ENCODE data around the gene NOC2L.
"Not testable (repeated sequence)": the region's sequence is repeated elsewhere in the genome, so short reads cannot be mapped to it uniquely, and the experiment has no call there.

Gene NOC2L

GRCh38 chr1:958823-959730, at the start of gene NOC2L:
Gene NOC2L, minus strand, starts transcription at chr1:959256. Its CDS starts 16 bp downstream, at chr1:959240.
- peak; percentile 75 for DNase-seq

DNA sequence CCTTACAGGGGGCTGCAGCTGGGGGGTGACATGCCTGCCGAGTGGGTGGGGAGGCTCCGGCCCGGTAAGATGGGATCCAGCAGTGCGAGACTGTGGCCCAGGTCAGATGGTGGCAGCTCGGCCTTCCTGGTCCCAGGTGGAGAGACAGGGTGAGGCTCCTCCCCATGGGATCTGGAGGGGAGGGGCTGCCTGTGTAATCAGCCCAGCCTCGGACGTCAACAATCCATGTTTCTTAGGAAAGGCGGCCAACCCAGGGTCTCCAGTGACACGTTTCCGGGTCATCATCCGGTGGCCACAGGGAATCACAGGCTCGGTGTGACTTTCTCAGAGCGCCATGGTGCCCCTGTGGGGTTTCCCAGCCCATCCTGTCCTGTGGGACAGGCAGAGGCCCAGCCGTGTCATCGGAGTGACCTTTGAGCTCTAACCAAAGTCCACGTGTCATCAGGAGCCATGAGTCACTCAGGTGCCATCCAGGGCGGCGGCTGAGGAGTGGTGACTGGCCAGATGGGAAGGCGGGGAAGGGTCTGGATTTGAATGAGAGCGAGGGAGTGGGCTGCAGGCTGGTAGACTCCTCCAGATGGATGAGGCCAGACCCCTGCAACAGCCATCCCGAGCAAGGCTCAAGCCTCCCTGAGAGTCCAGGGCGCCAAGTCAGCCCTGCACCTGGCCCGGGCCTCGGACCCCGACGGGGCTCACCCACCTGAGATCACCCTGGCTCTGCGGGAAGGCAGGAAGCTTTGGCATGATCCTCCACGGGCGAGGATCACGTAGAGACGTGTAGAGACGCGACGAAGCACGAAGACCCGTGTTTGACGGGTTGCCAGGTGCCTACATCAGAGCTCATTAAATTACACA, 47.5 kb upstream of the NOC2L start:
- DNase-seq: no peak

DNA sequence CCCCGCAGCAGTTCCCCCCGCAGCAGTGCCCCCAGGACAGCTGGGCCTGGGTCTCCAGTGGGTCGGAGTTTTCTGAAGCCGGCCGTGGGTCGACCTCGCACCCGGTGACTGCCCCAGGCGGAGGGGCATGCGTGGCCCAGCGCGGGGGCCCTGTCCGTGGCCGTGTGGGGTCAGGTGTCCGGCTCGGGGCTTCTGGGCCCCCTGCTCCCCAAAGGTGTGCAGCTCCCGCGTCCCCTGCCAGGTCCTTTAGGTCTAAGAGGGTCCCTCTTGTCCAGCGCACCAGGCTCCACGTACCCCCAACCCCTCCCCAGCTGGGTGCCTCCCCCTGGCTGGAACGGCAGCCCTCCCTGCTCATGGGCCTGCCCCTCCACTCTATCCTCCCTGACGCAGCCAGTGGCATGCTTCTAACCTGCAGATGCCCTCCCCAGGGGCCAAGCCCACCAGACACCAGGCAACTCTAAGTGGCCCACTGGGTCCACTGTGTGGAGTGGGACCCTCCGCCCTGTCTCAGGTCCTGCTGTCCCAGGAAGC, 46.8 kb upstream of the NOC2L start:
- DNase-seq: no peak

DNA sequence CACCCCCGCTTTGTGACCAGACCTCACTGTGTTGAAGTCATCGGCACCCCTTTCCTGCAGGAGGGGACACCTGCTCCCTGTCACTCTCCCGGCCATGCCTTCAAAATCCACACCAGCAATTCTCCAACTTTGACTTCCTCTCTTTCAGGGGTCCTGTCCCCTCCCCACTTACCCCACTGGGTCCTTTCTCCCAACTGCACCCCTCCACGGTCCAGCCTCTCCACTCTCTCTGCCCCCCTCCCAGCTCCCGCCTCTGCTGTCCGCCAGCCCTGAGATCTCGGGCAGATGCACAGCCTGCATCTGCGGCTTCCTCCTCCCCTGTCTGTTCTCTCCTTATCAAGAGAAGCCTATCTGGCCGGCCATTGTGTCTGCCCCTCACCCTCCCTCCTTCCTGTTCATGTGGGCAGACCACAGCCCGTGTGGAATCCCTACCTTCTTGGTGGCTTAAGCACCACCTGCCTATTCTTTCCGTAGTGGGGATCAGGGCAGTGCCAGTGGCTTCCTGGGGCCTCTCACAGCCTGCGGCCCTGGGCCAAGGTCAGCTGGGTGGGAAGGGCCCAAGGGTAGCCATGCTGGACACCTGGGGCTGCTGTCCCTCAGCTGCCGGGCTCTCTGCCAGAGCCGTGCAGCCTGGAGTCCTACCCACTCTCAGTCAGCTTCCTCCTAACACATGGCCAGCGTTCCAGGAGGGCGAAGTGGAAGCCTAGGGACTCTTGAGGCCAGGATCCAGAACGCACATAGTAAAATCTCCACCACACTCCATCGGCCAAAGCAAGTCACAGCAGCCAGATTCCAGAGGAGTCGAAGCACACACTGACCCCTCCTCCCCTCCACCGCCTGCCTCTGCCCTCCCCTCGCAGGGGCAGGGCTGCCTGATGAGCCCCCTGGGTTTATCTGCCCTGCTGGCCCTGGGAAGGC, 46.0 kb upstream of the NOC2L start:
- DNase-seq: no peak

GRCh38 chr1:1004420-1004779, 45.3 kb upstream of the NOC2L start:
- DNase-seq: no peak

DNA sequence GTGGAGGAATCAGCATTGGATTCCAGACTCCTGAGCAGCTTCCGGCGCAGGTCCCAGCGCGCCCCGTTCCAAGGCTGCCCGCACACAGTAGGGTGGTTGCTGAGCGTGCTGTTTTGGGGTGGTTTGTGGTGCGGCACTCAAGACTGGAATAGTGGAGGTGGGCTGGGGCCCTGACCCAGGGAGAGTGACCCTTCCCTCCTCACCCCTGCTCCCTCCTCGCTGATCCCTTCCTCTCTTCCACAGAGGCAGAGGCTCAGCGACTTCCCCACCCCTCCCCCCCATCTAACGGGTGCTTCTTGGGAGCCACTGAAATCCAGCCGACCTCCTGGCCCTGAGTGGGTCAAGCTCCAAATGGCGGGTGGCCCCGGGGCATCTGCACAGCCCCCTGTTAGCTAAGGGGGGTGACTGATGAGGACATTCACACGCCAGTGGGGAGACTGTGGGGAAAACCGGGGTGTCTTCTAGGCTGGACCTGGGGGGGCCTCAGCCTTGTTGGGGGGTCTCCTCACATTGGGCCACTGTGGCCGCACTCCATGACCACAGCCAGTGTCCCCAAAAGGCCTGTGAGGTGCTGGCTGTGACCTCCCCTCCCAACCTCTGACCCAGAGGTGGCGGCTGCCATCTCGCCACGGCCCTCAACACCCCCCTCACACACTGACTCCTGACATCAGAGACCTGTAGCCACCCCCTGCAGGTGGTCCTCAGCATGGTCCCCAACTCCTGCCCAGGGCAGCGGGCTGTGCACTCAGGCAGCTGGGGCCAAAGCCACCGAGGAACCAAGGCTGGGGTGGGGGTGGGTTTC, 44.8 kb upstream of the NOC2L start:
- no peak for DNase-seq

- no peak for DNase-seq
Measured at GRCh38 chr1:1001057-1001783, 42.2 kb upstream of the NOC2L start.

GRCh38 chr1:1000357-1001056, 41.5 kb upstream of the NOC2L start:
- no peak for DNase-seq

GRCh38 chr1:999725-1000356, 40.8 kb upstream of the NOC2L start, which contains the start of gene HES4:
Gene HES4, minus strand, starts transcription at chr1:1000097. Its CDS starts 124 bp downstream, at chr1:999973.
- no peak for DNase-seq

DNA sequence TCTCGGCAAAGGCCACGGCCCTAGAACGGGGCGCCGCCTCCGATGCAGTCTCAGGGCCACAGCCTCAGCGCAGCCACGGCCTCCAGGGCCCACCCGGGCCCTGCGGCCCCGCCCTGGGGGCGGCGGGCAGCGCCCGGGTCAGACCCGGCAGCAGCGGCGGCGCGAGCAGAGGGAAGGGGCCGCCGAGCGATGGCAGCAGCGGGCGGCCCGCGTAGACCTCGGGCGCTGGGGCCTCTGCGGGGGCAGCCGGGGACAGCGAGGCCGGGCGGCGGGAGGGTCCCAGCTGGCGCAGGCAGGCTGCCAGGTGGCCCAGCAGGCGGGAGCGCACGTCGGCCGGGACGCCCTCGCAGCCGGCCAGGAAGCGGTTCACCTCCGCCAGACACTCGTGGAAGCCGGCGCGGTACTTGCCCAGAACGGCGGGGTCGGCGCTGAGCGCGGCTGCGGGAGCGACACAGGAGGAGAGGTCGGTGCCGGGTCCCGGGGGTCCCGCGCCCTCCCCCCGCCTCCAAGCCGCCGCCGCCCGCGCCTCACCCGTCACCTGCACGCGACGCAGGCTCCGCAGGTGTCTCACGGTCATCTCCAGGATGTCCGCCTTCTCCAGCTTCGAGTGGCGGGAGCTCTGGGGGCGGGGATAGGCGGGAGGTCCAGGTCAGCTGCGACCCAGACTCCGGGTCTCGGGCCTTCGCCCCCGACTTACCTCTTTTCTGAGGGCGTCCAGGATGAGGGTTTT, 40.1 kb upstream of the NOC2L start:
- no peak for DNase-seq

DNA sequence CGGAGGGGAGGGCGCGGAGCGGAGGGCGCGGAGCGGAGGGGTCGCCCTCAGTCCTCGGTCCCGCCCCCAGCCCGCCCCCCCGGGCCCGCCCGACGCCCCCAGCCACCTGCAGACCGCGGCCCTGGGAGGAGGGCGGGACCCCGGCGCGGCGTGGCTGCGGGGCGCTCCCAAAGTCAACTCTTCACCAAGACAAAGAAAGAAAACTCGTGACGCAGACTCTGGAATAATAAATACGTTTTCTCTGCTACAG, 39.6 kb upstream of the NOC2L start:
- no peak for DNase-seq

DNA sequence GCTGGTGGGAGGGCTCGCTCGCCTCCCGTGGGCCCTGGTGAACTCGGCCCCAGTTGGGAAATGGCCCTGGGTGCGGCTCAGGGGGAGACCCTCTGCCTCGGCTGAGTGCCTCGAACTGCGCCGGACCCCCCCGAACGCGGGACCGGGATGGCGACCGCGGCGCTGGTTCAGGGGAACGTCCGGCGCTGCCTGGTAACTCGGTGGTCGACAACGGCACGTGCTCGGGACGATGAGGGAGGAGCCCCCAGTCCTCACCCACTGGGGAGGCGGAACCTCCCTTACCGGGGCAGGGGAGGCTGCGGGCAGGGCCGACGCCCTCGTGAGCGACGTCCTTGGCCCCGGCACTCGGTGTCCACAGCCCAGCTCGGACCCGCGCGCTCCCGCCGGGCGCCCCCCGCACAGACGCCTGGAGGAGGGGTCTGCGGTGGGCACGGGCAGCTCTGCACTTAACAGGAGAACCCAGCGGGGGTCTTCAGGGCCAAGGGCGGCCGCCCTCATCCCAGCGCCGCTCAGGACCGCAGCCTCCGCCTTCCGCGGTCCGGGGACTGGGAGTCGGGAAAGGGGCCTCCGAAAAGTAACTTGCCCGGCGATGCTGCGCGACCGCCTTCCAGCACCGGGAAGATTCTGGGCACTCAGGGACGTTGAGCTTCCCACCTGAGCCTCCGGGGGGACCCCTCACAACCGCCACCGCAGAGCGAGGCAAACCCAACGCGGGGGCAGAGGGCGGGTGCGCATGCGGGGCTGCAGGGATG, 39.1 kb upstream of the NOC2L start:
- no peak for DNase-seq

- no peak for DNase-seq
Measured at GRCh38 chr1:997713-997992, 38.6 kb upstream of the NOC2L start.

GRCh38 chr1:996851-997712, 38.0 kb upstream of the NOC2L start:
- DNase-seq: no peak

GRCh38 chr1:995665-996633, 36.9 kb upstream of the NOC2L start:
- no peak for DNase-seq

GRCh38 chr1:994546-994945, 35.5 kb upstream of the NOC2L start:
- not testable (repeated sequence) for DNase-seq
